Globus pallidus (tissue), 1 donor: ENCODE measurements around the gene POU2F3.
A peak's percentile ranks its signal among the peaks of the same experiment; 100 is the strongest.

Experiments
- DNase-seq: peaks from one replicate; pipeline ENCODE4 v3.0.0-alpha.2; 2015; ENCODE audit warnings: low spot score

POU2F3 gene

DNA sequence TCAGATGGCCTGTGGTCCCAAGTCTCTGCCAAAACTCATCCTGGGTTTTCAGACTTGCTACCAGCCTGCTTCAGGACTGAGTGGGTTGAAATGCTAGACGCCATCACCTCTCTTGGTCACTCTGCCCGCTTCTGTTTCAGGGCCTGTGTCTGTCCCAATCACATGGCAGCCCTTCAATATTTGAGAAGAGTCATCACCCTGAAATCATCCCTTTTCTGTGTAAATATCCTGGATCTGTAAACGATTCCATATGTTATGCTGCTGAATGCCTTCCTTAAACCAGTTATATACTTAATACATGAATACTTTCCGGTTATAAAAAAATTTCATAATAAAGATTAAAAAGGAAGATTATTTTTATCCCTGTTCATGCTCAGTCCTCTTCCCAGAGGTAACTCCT is 45.3 kb downstream of the POU2F3 start:
- no peak for DNase-seq

GRCh38 chr11:120288021-120288420 is 48.1 kb downstream of the POU2F3 start:
- DNase-seq: no peak

DNA sequence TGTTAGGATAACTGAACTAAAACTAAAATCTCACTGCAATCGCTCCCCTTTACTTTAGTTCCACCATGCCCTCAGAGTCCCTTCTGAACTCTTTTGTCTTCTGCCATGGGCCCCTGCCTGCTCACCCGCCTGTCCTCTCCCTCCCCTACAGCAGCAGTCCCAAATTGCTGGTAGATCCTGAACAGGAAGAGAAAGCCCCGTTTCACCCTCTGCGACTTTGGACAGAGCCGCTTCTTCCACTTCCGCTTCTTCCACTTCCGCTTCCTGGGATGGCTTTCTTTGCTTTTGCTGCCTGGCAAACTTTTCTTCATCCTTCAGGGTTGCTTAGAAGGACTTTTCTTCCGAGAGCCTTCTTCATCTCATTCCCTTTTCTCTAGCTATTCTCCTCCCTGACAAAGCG is 49.5 kb downstream of the POU2F3 start:
- no peak for DNase-seq

- DNase-seq: no peak
Observed at GRCh38 chr11:120290956-120291355, 51.0 kb downstream of the POU2F3 start.

- no peak for DNase-seq
Observed at GRCh38 chr11:120293038-120293800, 53.3 kb downstream of the POU2F3 start.

- DNase-seq: no peak
Observed at GRCh38 chr11:120294096-120294495, 54.2 kb downstream of the POU2F3 start.

GRCh38 chr11:120295099-120295498 is 55.2 kb downstream of the POU2F3 start:
- no peak for DNase-seq

DNA sequence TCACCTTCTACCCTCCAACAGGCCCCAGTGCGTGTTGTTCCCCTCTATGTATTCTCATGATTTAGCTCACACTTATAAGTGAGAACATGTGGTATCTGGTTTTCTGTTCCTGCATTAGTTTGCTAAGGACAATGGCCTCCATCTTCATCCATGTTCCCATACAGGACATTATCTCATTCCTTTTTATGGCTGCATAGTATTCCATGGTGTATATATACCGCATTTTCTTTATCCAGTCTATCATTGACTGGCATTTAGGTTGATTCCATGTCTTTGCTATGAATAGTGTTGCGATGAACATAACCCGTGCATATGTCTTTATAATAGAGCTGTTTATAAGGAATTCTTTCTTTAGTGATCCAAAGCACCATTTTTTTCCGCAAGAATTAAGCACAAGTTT is 56.6 kb downstream of the POU2F3 start:
- DNase-seq: no peak

DNA sequence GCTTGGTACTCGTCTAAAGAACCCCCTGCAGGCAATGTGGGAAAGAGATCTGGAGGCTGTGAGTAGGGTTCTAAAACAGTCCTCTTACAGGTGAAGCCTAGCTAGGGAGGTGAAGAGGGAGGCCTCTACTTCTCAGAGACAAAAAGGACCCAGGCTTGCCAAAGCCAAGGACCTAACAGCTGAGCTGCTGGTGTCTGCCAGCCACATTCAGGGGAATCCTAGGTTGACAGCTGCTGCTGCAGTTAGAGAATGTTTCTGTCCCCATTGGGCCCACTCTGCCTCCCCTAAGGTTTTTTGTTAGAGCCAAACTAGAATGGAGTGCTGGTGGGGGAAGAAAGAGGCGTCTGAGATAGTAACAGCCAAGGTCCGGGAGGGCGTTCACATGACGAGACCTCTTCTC is 58.5 kb downstream of the POU2F3 start:
- no peak for DNase-seq

DNA sequence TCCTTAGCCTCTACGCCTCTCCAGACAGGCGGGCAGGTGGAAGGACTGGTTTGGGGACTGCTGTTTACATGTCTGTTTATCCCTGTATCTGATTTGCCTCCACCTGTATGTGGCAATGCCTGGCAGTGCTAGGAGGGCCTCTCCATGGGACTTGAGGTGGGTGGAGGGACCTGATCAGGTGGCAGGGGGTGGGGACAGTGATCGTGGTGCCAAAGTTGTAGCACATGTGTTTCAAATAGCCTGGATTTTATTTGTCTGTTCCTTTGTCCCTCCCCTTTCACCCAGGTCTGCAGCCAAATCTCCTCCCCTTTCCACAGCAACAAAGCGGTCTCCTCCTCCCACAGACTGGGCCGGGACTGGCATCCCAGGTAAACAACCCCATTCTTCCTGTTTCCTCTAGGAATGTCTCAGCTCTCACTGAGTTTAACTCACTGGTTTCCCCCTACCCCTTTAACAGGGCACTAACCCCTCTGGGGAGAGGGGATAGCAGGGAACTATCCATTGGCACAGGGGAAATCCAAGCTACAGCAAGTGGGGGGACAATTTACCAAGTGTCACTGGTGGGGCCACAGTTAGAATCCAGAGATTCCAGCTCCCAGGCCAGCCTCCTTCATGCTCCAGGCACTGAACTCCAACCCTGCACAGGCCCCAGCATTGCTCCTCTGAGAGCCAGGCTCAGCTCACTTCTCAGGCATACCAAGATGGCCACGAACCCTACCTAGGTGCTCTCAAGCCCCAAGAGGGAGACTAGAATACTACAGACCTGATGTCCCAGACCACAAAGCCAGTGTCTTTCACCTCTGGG is 62.3 kb downstream of the POU2F3 start:
- no peak for DNase-seq

DNA sequence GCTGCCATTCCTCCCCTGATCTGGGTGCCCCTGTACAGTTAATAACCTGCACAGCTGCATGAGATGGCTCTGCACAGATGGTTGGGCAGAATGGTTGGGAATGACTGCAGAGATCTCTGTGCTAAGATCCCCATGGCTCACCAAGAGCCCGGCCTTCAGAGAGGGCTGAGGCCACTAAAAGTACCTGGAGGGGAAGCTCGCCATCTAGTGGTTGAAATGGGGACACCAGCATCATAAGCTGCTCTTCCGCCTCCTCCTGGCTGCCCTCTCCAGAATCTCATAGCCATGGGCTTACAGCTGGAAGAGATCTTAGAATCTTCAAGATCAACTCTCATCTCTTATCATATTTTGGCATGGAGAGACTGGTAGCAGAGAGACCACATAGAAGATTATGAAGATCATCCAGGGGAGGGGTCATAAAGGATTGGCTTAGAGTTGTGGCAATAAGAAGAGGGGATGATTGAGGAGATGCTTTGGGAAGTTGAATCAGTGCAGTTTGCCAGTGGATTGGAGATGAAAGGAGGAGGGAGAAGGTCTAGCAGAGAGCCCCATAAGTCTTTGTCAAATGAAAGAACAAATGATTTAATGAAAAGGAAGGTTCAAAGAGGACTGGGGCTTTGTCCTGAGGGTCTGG is 63.2 kb downstream of the POU2F3 start:
- DNase-seq: peak; percentile 61

DNA sequence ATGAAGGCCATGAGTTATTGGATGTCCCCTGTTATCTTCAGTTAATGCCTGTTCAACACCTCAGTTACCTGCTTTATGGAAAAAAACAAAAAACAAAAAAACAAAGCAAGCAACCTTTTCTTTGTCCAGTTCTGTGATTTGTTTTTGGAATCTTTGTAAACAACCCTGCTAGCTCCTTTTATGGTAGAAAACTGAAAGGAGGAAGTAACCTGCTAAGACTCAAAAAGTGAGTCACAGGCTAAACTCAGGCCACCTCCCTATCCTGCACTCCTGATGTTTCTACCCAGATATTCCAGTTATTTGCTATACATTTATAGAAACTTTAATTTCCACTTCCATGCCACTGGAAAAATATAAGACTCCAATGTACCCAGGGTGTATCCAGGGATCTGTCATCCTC is 64.6 kb downstream of the POU2F3 start:
- DNase-seq: no peak

DNA sequence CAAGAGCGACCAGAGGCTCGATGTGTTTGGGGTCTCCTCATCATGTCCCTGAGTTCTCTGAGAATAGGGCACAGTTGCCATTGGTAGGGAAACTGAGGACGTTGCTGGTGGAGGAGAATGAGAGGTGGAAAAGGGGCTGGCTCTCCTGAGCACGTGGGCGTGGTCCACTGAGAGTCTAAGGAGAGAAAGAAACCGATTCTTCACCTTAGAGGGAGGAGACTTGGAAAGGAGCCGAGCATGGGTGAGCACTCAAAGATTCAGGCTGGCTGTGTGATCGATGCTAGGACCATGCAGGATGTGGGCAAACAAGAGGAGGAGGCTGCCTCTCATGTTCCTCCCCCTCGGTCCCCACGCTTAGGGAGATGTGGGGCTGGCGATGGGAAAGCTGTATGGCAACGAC is 65.3 kb downstream of the POU2F3 start:
- no peak for DNase-seq

DNA sequence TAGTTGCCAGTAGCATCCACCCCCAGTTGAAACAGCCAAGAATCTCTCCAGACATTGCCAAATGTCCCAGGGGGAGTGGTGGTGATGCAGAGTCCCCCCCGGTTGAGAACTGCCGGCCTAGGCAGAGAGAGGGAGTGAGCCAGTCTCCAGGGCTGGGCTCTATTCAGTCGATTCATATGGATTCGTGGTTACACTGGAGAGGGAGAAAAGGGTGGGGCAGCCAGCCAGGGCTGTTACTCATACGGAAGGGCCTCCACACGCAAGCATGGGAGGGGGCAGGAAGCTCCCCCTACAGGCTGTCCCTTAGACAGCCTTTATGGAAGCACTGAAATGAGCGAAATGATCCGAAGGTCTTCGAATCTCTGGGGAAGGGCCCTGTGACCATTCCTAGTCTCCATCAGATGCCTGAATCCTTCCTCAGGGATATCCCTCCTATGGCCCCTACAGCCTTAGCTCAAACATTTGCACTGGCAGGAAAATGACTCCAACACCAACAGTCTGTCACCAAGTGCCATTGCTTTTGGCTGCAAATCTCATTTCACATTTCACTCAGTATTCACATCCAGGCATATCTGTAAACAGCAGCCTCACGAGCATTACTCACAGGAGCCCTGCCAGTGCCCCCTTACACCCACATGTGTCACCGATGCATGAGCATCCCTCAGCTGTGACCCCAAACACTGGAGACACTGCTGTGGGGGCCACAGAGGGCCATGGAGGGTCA is 66.7 kb downstream of the POU2F3 start:
- DNase-seq: no peak

- no peak for DNase-seq
Observed at GRCh38 chr11:120307476-120307875, 67.5 kb downstream of the POU2F3 start.

DNA sequence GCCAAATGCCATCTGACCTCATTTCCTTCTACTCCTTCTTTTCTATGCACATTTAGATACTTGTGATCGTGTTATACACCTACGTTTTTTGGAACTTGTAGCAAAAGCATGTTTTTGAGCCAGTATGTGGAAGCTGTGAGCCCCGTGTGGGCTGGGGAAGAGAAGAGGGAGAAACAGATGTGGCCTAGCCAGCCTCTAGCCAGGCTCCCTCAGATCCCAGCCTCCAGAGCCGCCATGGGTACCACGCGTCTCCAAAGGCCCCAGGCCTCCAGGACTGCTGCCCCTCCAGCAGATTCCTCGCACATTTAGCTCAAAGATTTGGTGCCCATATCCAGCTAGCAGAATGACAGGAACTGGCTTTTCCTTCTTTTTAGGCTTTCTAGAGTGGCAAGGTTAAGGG is 68.1 kb downstream of the POU2F3 start:
- DNase-seq: no peak

GRCh38 chr11:120310870-120311269 is 70.9 kb downstream of the POU2F3 start:
- DNase-seq: no peak

GRCh38 chr11:120314861-120315260 is 74.9 kb downstream of the POU2F3 start:
- DNase-seq: no peak

GRCh38 chr11:120316880-120317688 is 77.1 kb downstream of the POU2F3 start:
- DNase-seq: no peak

DNA sequence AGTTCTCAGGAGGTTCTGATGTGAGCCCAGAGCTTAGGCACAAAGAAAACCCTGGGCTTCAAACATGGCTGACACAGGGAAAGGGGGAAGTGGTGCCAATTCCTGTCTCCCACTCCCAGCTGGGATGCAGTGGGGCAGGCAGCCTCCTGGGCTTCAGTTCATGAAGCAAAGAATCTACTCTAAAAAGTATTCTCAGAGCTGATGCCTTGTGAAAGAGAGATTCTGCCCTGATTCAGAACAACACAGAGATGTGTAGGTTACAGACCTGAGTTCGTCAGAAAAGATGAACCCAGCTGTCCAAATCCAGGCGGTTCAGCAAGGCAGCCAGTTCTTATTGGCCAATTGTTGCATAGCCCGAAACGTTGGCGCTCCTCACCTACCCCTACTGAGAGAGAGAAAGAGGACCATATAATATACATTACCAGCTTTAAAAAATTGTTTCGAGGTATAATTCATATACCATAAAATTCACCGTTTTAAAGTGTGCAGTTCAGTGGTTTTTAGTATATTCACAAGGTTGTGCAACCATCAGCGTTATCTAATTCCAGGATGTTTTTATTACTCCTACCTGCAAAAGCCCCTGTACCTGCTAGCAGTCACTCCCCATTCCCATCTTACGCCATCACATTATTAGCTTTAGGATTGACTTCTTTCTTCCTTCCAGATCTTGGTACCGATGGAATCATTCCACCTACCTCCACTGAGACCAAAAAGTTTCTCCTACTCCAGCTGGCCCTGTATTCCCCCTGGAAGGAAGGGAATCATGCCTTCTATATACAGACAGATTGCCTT is 77.9 kb downstream of the POU2F3 start:
- no peak for DNase-seq

- no peak for DNase-seq
Observed at GRCh38 chr11:120318906-120319305, 79.0 kb downstream of the POU2F3 start.
